SK-N-SH treated with all-trans-retinoic acid at 6 μM for 48 hours (cell line): Measurements from ENCODE around the gene PIGL.
A peak's percentile ranks its signal among the peaks of the same experiment; 100 is the strongest.

Experiments used
- ATAC-seq: fragments of 200-7000 bp; cut with Tn5 transposase; 3 replicates; pipeline ENCODE4 v1.9.1; 2020; ENCODE audit warnings: mild to moderate bottlenecking, moderate library complexity
- ARNTL ChIP-seq: fragments of 450-650 bp; formaldehyde crosslinking; IDR thresholded peaks from 2 replicates; pipeline ENCODE4 v1.5.0; 2020; ENCODE audit warnings: low read depth, mild to moderate bottlenecking, moderate library complexity, borderline replicate concordance
- ESRRG ChIP-seq: fragments of 250-450 bp; sonication (Bioruptor Pico); IDR thresholded peaks from 2 replicates; pipeline ENCODE4 v1.6.1; 2021; ENCODE audit warnings: mild to moderate bottlenecking
- GLIS3 ChIP-seq: fragments of 250-450 bp; sonication (Bioruptor Pico); IDR thresholded peaks from 2 replicates; pipeline ENCODE4 v1.5.0; 2020; ENCODE audit warnings: mild to moderate bottlenecking, moderate library complexity
- ISL1 ChIP-seq: fragments of 250-450 bp; sonication (Bioruptor Pico); IDR thresholded peaks from 2 replicates; pipeline ENCODE4 v2.1.2; 2022; ENCODE audit warnings: mild to moderate bottlenecking, moderate library complexity
- OSR1 ChIP-seq: fragments of 250-450 bp; sonication (Bioruptor Pico); IDR thresholded peaks from 2 replicates; pipeline ENCODE4 v1.8.0; 2022; ENCODE audit warnings: moderate library complexity, mild to moderate bottlenecking, inconsistent platforms
- RARB ChIP-seq: fragments of 250-450 bp; sonication (Bioruptor Pico); IDR thresholded peaks from 2 replicates; pipeline ENCODE4 v1.8.0; 2021; ENCODE audit warnings: mild to moderate bottlenecking, moderate library complexity
- SNAI2 ChIP-seq: fragments of 250-450 bp; sonication (Bioruptor Pico); IDR thresholded peaks from 2 replicates; pipeline ENCODE4 v1.5.0; 2020; ENCODE audit warnings: mild to moderate bottlenecking, moderate library complexity
- TCF4 ChIP-seq: fragments of 250-450 bp; sonication (Bioruptor Pico); IDR thresholded peaks from 2 replicates; pipeline ENCODE4 v1.8.0; 2021; ENCODE audit warnings: mild to moderate bottlenecking, moderate library complexity, borderline replicate concordance
- TOX ChIP-seq: fragments of 250-450 bp; sonication (Bioruptor Pico); IDR thresholded peaks from 2 replicates; pipeline ENCODE4 v1.8.0; 2021; ENCODE audit warnings: mild to moderate bottlenecking, moderate library complexity, borderline replicate concordance
- ZC3H10 ChIP-seq: fragments of 250-450 bp; sonication (Bioruptor Pico); IDR thresholded peaks from 2 replicates; pipeline ENCODE4 v1.5.1; 2021; ENCODE audit warnings: mild to moderate bottlenecking, moderate library complexity
- ZFP3 ChIP-seq: fragments of 250-450 bp; sonication (Bioruptor Pico); IDR thresholded peaks from 2 replicates; pipeline ENCODE4 v1.5.0; 2020; ENCODE audit warnings: mild to moderate bottlenecking, moderate library complexity
- ZFP30 ChIP-seq: fragments of 450-650 bp; formaldehyde crosslinking; IDR thresholded peaks from 2 replicates; pipeline ENCODE4 v1.5.0; 2022; ENCODE audit warnings: mild to moderate bottlenecking, moderate library complexity
- ZNF565 ChIP-seq: fragments of 450-650 bp; formaldehyde crosslinking; conservative IDR thresholded peaks from 2 replicates; pipeline ENCODE4 v1.5.0; 2020; ENCODE audit warnings: low read depth, mild to moderate bottlenecking, moderate library complexity
- ZNF70 ChIP-seq: fragments of 450-650 bp; formaldehyde crosslinking; IDR thresholded peaks from 2 replicates; pipeline ENCODE4 v1.5.0; 2020; ENCODE audit warnings: mild to moderate bottlenecking, moderate library complexity
- TF ChIP-seq, protein P1 (sequence below): fragments of 250-450 bp; sonication (Bioruptor Pico); IDR thresholded peaks from 2 replicates; pipeline ENCODE4 v1.5.1; 2021; ENCODE audit warnings: mild to moderate bottlenecking, moderate library complexity
- TF ChIP-seq, protein P2 (sequence below): fragments of 250-450 bp; sonication (Bioruptor Pico); IDR thresholded peaks from 2 replicates; pipeline ENCODE4 v1.5.1; 2020; ENCODE audit warnings: low read depth, mild to moderate bottlenecking, moderate library complexity
- TF ChIP-seq, protein P3 (sequence below): fragments of 250-450 bp; sonication (Bioruptor Pico); IDR thresholded peaks from 2 replicates; pipeline ENCODE4 v1.8.0; 2020; ENCODE audit warnings: mild to moderate bottlenecking, moderate library complexity, borderline replicate concordance
- TF ChIP-seq, protein P4 (sequence below): fragments of 250-450 bp; sonication (Bioruptor Pico); IDR thresholded peaks from 2 replicates; pipeline ENCODE4 v1.5.0; 2020; ENCODE audit warnings: mild to moderate bottlenecking, moderate library complexity

Gene PIGL

DNA sequence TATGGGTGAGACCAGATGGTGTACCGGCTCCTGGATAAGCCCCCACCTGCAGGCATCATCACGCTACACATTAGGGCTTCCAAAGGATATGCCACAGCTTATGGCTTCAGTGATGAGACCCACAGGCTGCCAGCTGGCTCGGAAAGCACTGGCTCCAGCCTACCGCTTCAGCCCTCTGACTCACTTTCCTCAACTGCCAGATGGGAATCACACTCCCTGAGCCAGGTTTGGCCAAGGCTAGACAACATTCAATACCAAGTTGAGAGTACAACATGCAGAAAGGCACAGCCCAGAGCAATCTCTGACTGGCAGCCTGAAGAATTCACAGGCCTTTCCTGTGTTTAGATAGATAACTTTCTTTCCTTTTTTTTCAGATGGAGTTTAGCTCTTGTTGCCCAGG, 126.0 kb downstream of the PIGL start:
- peak; percentile 73 for ATAC-seq
- TF ChIP-seq TOX (CRISPR knock-in tag) (no peak), TCF4 (CRISPR knock-in tag) (no peak), ESRRG (no peak), ARNTL (no peak), ZC3H10 (no peak), ZNF70 (CRISPR knock-in tag) (no peak), ZFP3 (CRISPR knock-in tag) (no peak), OSR1 (CRISPR knock-in tag) (no peak)
- TF ChIP-seq, protein P1, sequence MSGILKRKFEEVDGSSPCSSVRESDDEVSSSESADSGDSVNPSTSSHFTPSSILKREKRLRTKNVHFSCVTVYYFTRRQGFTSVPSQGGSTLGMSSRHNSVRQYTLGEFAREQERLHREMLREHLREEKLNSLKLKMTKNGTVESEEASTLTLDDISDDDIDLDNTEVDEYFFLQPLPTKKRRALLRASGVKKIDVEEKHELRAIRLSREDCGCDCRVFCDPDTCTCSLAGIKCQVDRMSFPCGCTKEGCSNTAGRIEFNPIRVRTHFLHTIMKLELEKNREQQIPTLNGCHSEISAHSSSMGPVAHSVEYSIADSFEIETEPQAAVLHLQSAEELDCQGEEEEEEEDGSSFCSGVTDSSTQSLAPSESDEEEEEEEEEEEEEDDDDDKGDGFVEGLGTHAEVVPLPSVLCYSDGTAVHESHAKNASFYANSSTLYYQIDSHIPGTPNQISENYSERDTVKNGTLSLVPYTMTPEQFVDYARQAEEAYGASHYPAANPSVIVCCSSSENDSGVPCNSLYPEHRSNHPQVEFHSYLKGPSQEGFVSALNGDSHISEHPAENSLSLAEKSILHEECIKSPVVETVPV (CRISPR knock-in tag) = no peak
- TF ChIP-seq, protein P2, sequence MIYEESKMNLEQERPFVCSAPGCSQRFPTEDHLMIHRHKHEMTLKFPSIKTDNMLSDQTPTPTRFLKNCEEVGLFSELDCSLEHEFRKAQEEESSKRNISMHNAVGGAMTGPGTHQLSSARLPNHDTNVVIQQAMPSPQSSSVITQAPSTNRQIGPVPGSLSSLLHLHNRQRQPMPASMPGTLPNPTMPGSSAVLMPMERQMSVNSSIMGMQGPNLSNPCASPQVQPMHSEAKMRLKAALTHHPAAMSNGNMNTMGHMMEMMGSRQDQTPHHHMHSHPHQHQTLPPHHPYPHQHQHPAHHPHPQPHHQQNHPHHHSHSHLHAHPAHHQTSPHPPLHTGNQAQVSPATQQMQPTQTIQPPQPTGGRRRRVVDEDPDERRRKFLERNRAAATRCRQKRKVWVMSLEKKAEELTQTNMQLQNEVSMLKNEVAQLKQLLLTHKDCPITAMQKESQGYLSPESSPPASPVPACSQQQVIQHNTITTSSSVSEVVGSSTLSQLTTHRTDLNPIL (CRISPR knock-in tag) = no peak
- TF ChIP-seq, protein P3, sequence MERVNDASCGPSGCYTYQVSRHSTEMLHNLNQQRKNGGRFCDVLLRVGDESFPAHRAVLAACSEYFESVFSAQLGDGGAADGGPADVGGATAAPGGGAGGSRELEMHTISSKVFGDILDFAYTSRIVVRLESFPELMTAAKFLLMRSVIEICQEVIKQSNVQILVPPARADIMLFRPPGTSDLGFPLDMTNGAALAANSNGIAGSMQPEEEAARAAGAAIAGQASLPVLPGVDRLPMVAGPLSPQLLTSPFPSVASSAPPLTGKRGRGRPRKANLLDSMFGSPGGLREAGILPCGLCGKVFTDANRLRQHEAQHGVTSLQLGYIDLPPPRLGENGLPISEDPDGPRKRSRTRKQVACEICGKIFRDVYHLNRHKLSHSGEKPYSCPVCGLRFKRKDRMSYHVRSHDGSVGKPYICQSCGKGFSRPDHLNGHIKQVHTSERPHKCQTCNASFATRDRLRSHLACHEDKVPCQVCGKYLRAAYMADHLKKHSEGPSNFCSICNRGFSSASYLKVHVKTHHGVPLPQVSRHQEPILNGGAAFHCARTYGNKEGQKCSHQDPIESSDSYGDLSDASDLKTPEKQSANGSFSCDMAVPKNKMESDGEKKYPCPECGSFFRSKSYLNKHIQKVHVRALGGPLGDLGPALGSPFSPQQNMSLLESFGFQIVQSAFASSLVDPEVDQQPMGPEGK = no peak
- TF ChIP-seq, protein P4, sequence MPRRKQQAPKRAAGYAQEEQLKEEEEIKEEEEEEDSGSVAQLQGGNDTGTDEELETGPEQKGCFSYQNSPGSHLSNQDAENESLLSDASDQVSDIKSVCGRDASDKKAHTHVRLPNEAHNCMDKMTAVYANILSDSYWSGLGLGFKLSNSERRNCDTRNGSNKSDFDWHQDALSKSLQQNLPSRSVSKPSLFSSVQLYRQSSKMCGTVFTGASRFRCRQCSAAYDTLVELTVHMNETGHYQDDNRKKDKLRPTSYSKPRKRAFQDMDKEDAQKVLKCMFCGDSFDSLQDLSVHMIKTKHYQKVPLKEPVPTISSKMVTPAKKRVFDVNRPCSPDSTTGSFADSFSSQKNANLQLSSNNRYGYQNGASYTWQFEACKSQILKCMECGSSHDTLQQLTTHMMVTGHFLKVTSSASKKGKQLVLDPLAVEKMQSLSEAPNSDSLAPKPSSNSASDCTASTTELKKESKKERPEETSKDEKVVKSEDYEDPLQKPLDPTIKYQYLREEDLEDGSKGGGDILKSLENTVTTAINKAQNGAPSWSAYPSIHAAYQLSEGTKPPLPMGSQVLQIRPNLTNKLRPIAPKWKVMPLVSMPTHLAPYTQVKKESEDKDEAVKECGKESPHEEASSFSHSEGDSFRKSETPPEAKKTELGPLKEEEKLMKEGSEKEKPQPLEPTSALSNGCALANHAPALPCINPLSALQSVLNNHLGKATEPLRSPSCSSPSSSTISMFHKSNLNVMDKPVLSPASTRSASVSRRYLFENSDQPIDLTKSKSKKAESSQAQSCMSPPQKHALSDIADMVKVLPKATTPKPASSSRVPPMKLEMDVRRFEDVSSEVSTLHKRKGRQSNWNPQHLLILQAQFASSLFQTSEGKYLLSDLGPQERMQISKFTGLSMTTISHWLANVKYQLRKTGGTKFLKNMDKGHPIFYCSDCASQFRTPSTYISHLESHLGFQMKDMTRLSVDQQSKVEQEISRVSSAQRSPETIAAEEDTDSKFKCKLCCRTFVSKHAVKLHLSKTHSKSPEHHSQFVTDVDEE (CRISPR knock-in tag) = no peak

DNA sequence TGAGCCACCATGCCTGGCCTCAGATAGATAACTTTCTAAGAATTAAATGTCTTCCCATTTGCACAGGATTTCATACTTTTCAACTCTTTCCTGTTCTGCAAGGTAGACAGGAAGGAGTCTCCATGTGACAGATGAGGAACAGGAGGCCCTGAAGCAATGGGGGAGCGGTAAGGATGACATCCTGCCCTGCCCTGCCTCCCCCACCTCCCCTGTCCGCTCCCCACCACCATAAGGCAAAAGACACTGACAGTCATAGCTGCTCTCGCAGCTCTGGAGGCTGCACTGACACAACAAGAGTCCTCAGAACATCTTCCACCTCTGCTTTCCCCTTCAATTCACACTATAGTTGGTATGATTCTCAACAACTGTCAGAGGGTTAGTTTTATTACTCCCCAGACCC, 126.6 kb downstream of the PIGL start:
- no peak for ATAC-seq
- TF ChIP-seq, protein P1 (CRISPR knock-in tag) = no peak
- no peak for TF ChIP-seq SNAI2 (CRISPR knock-in tag)
- TF ChIP-seq ZNF565 (CRISPR knock-in tag) = no peak
- no peak for TF ChIP-seq ISL1 (CRISPR knock-in tag)
- no peak for TF ChIP-seq RARB (CRISPR knock-in tag)
- no peak for TF ChIP-seq ESRRG
- TF ChIP-seq, protein P4 (CRISPR knock-in tag) = no peak
- TF ChIP-seq, protein P3 = no peak
- TF ChIP-seq ZC3H10 = no peak
- no peak for TF ChIP-seq ZFP30 (CRISPR knock-in tag)
- TF ChIP-seq, protein P2 (CRISPR knock-in tag) = no peak
- TF ChIP-seq GLIS3 = no peak
